Measurements from ENCODE around the gene DNAJC30. TPM values are rescaled to one million over a fixed set of nuclear protein-coding genes. Genes with fewer than 3 reads are reported as not detected.

DNAJC30 gene
- total and polyA plus RNA-seq, 2 donors (not counting 1 experiment from before 2014, with no cell fraction given): 6.6 to 15.5 TPM

- no peak for ATAC-seq (ENCODE audit: low read depth)
- CTCF ChIA-PET: interaction anchor here (0.7 to 1.8 kb wide), 4 partner anchors 20 to 120 kb away, joined by 3 to 8 read pairs (median 4); no protein-coding TSS in a partner anchor
- no peak for DNase-seq
- H3K27me3 Mint-ChIP-seq: peaks cover 7% of the 10 kb centered on the region
- Histone ChIP-seq H2AFZ (ENCODE audit: insufficient read depth, low read depth, low read length, poor library complexity, severe bottlenecking) (no peak overlapping the region), H3K4me2 (replicated peaks; ENCODE audit: low read depth, low read length, poor library complexity, severe bottlenecking) (no peak overlapping the region), H3K27ac (ENCODE audit: low read length in 2 of 2) (no peak overlapping the region), H3K4me3 (ENCODE audit: control extremely low read depth in 1 of 5, extremely low read depth in 1 of 5, insufficient read depth in 1 of 5, low read depth in 2 of 5, low read length in 4 of 5) (no peak overlapping the region), H3K9me3 (ENCODE audit: control extremely low read depth in 1 of 3, control insufficient read depth in 2 of 3, insufficient read depth in 1 of 3, low read length in 2 of 3) (peaks cover 0 to 5% (median 0%) of the 10 kb centered on the region in 3 donors), H3K36me3 (replicated peaks in 1 of 2; ENCODE audit: control extremely low read depth in 1 of 2, control insufficient read depth in 1 of 2, extremely low read depth in 1 of 2, insufficient read depth in 2 of 2, low read length in 1 of 2) (no peaks in the 10 kb centered on the region), H3K27me3 (replicated peaks in 1 of 4; ENCODE audit: control extremely low read depth in 1 of 4, control insufficient read depth in 3 of 4, insufficient read depth in 4 of 4, low read length in 3 of 4) (peaks cover 0 to 10% (median 0%) of the 10 kb centered on the region in 4 experiments), H4K20me1 (ENCODE audit: control insufficient read depth, insufficient read depth, low read length, poor library complexity, severe bottlenecking) (no peaks in the 10 kb centered on the region), H3K79me2 (ENCODE audit: control insufficient read depth, insufficient read depth, low read length) (no peaks in the 10 kb centered on the region), H3K4me1 (ENCODE audit: control insufficient read depth in 2 of 2, insufficient read depth in 2 of 2, low read length in 2 of 2) (peaks cover 18 to 22% of the 10 kb centered on the region in 2 donors), H3K9ac (ENCODE audit: low read length) (no peak overlapping the region)
- no peak overlapping the region for H3K4me3 Mint-ChIP-seq
- no peak overlapping the region for H3K27ac Mint-ChIP-seq
- intact Hi-C loops (cut with micrococcal nuclease): no loop called here
- TF ChIP-seq EZH2 (IDR thresholded peaks at IDR 0.05; ENCODE audit: borderline replicate concordance, insufficient read depth, low read depth, low read length, poor library complexity, severe bottlenecking) (no peak), CTCF (IDR thresholded peaks at IDR 0.05) (no peak)
- POLR2A ChIA-PET: interaction anchor here (0.6 to 1.4 kb wide), 2 partner anchors 9 to 124 kb away, joined by 4 to 6 read pairs; no protein-coding TSS in a partner anchor
- H3K9me3 Mint-ChIP-seq (ENCODE audit: insufficient read depth): no peaks in the 10 kb centered on the region
- 85% methylated on average over 8 of the region's 10 CpGs for WGBS (ENCODE audit: insufficient coverage)
- peaks cover 25% of the 10 kb centered on the region for H3K4me1 Mint-ChIP-seq
Observed at GRCh38 chr7:73705551-73705920, 22.3 kb upstream of the DNAJC30 start.
